NB4 (cell line): ENCODE data around the gene NAGK.
A peak's percentile ranks its signal among the peaks of the same experiment; 100 is the strongest.
"Not testable (repeated sequence)": the region's sequence is repeated elsewhere in the genome, so short reads cannot be mapped to it uniquely, and the experiment has no call there.

Source experiments
- DNase-seq: peaks from one replicate; pipeline ENCODE4 v3.0.0; 2010; ENCODE audit warnings: low read depth
- H3K4me3 ChIP-seq: one replicate; pipeline ENCODE4 v1.5.1; 2011; ENCODE audit warnings: mild to moderate bottlenecking, low read depth, low read length, moderate library complexity
- CTCF ChIP-seq: IDR thresholded peaks from one replicate; pipeline ENCODE4 v1.5.1; 2012; ENCODE audit warnings: low read depth, low read length
- MAX ChIP-seq: IDR thresholded peaks from 2 replicates; pipeline ENCODE4 v1.6.1; 2011; ENCODE audit warnings: low read depth, low read length
- MYC ChIP-seq: IDR thresholded peaks from 2 replicates; pipeline ENCODE4 v1.6.1; 2011; ENCODE audit warnings: low read depth, low read length
- POLR2A ChIP-seq: IDR thresholded peaks from 2 replicates; pipeline ENCODE4 v1.6.1; 2011; ENCODE audit warnings: mild to moderate bottlenecking; ENCODE audit not compliant: insufficient read length; ENCODE audit errors: extremely low read depth

The NAGK gene

DNA sequence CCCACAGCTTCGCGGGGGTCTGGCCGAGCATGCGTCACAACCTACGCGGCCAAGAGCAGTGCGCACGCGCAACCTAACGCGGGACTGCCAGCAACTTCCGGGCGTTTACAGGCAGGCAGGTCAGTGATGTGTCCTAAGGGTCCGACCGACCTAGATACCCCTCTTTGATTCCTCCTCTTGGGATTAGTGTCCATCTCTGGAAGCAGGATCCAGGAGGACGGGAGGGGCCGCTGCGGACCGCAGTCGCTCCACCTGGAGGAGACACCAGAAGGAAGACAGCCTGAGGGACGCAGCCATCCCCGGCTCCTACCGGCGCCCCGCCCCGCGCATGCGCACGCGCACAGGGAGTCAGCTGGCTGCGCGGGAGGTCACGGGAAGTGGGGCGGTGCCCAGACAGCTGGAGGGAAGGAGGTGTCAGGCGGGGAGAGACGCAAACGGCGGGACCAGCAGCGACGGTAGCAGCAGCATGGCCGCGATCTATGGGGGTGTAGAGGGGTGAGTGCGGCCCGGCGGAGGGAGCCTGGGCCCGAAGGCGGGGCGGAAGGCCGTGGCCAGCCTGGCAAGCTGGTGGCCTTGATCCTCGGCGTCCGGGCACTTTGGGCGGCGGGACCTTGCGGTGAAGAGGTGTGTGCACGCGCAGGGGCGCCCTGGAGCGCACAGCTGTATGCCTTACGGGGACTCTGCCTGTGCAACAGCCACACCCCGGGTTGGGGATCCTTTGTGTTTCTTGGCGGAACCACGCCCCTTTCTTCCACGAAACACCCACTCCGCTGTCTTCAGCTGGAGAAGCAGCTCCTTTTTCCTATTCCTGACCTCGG lies at the start of gene NAGK:
TSS of gene NAGK (plus strand) at position 431 of the 818 bp plus-strand sequence. CDS start at position 467, 36 bp downstream.
- TF ChIP-seq CTCF = no peak
- peak; percentile 89 for TF ChIP-seq MAX
- TF ChIP-seq MYC = peak; percentile 79
- peak; percentile 99 for TF ChIP-seq POLR2A
- peak; percentile 97 for DNase-seq
- peak within 1 kb of the TSS; percentile 85 for H3K4me3 ChIP-seq

DNA sequence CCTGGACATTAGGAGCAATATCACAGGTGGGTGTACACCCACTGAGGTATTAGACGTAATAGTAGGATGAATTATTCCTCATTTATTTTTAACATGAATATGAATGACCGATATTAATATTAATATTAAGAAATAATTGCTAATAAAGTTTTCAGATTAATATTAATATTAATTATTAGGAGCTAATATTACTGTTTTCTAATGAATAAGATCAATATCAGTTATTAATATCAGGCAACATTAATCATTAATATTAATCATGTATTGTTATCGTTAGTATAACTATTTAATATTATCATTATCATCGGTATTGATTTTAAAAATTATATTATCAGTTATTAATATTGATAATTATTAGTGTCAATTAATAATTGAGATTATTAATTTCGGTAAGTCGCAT lies 48.5 kb upstream of the NAGK start:
- not testable (repeated sequence) for H3K4me3 ChIP-seq, DNase-seq

DNA sequence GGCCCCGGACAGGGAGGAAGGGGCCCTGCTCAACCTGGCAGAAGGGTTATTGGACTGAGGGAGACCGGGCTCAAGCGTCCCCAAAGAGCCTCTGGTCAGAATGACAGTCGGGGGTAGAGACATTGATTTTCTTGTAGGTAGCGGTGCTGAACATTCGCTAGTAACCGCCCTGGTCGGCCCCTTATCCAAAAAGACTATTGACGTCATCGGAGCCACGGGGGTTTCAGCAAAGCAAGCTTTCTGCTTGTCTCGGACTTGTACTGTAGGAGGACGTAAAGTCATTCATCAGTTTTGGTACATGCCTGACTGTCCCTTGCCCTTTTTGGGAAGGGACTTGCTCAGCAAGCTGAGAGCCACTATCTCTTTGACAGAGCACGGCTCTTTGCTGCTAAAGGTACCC lies 47.1 kb upstream of the NAGK start:
- not testable (repeated sequence) for H3K4me3 ChIP-seq, DNase-seq

- DNase-seq, H3K4me3 ChIP-seq: not testable (repeated sequence)
These were observed 44.8 kb upstream of the NAGK start for GRCh38 chr2:71023553-71024243.

GRCh38 chr2:71036296-71036695 lies 32.2 kb upstream of the NAGK start:
- not testable (repeated sequence) for DNase-seq, H3K4me3 ChIP-seq

DNA sequence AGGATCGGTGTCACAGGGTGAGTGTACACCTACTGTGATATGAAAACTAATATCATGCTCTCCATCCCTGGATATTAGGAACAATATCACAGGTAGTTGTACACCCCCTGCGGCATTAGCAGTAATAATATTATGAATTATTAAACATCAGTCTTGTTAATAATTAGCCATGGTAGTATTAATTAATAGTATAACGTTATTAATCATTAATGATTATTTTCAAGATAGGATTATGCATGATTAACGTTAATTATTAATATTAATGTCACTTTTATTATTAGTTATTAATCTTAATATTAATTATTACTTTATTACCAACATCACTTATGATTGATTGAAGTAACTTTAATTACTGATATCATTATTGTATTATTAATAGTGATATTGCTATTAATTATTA lies 26.2 kb upstream of the NAGK start:
- TF ChIP-seq MAX (no peak), CTCF (no peak), MYC (no peak), POLR2A (no peak)
- DNase-seq = no peak
- no peak overlapping the region for H3K4me3 ChIP-seq

DNA sequence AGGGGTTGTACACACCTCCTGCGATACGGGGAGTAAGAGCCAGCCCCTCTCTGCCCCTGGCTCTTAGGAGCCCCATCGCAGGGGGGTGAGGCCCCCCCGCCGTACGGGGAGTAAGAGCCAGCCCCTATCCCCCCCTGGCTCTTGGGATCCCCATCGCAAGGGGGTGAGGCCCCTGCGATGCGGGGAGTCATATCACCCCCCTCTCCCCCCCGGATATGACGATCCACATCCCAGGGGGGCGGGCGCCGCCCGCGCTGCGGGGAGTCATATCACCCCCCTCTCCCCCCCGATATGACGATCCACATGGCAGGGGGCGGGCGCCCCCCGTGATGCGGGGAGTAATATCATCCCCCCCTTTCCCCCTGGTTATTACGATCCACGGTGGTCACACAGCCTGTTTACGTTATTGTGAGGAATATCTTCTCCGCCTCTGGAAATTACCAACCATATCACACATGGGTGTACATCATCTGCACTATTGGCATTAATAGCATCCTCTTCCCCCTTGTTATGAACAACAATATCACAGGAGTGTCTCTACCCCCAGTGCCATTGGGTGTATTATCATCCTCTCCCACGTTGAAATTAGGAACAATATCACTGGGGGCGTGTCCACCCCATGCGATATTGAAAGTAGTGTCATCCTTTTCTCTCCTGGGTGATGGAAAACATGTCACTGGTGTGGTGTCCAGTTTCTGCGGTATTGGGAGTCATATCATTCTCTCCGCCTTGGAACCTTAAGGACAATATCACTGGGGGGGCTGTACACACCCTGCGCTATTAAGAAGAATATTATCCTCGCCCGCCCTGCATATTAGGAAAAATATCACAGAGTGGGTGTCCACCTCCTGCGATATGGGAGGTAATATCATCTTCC lies 24.7 kb upstream of the NAGK start:
- TF ChIP-seq MAX (no peak), MYC (no peak)
- no peak for DNase-seq

GRCh38 chr2:71045151-71045550 lies 23.3 kb upstream of the NAGK start:
- no peak for TF ChIP-seq MAX
- TF ChIP-seq CTCF = no peak
- no peak for TF ChIP-seq POLR2A
- TF ChIP-seq MYC = no peak
- no peak overlapping the region for H3K4me3 ChIP-seq

More for the DNA sequence above, 24.7 kb upstream of the NAGK start:
- H3K4me3 ChIP-seq = no peak overlapping the region

More at GRCh38 chr2:71045151-71045550, 23.3 kb upstream of the NAGK start:
- DNase-seq = no peak
